Stimulated activated CD8-positive, alpha-beta memory T cell treated with anti-CD3 and anti-CD28 coated beads, Interleukin-15, amount 100 ng/mL, for 48 hours (primary cell): ENCODE data around the gene TINAG.
"Not testable (repeated sequence)": the region's sequence is repeated elsewhere in the genome, so short reads cannot be mapped to it uniquely, and the experiment has no call there.

Experiments used
- DNase-seq, 2 donors: peaks; one replicate each; pipeline ENCODE4 v3.0.0-alpha.2; 2020; ENCODE audit warnings: low read depth in 2 of 2

TINAG gene

DNA sequence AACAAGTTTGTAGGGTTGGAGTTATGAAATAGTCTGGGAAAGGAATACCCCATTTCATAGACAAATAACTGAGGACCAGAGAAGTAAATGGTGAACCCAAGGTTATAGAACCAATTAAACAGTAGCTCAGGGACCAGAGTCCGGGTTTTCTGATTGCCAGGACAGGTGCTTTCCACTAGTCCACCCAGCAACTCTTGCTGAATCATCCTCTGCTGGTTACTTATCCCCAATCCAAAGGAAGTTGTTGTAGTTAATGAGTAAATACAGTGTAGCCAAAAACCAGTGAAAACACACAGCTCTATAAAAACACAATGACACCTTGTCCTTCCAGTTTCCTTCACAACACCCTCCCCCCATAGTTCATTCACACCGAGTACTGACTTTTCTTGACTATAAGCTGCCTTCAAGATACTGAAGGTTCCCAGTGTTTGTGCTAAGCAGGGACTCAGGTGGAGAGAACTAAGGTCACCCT, 766 bp upstream of the TINAG start:
- DNase-seq = no peak

DNA sequence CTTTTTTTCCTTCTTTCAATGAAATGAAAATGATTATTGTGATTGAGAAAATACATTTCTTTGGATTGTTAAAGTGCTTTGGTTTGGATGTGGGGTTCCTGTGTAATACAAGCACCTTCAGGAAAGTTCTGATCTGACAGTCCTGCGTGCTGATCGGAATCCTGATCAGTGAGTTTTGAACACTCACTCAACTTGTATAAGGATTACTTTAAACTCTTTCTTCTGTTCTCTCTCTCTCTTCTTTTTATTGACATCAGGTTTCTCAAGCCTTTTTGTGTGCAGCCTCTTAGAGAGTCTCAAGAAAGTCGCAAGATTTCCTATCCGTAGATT, 710 bp downstream of the TINAG start:
- no peak for DNase-seq

DNA sequence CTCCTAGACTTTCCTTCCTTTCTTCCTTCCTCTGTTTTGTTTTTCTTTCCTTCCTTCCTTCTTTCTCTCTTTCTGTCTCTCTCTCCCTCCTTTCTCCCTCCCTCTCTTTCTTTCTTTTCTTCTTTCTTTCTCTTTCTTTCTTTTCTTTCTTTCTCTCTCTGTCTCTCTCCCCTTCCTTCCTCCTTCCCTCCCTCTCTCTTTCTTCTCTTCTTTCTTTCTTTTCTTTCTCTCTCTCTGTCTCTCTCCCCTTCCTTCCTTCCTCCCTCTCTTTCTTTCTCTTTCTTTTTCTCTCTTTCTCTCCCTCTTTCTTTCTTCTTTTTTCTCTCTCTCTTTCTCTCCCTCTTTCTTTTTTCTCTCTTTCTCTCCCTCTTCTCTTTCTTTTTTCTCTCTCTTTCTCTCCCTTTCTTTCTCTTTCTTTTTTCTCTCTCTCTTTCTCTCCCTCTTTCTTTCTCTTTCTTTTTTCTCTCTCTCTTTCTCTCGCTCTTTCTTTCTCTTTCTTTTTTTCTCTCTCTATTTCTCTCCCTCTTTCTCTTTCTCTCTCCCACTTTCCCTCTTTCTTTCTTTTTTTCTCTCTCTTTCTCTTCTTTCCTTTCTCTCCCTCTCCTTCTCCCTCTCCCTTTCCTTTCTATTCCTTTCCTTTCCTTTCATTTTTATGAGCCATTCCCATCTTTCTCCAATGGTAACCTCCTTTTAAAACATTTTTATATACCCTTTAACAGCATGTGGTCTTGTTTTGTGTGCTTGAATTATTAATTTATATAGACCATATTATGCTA, 2.3 kb downstream of the TINAG start:
- DNase-seq = no peak

- no peak for DNase-seq
Observed at GRCh38 chr6:54315656-54316055, 7.4 kb downstream of the TINAG start.

- DNase-seq = no peak
Observed at GRCh38 chr6:54320871-54321270, 12.6 kb downstream of the TINAG start.

GRCh38 chr6:54327631-54328030, 19.4 kb downstream of the TINAG start:
- no peak for DNase-seq

GRCh38 chr6:54331571-54331970, 23.3 kb downstream of the TINAG start:
- DNase-seq = not testable (repeated sequence)

DNA sequence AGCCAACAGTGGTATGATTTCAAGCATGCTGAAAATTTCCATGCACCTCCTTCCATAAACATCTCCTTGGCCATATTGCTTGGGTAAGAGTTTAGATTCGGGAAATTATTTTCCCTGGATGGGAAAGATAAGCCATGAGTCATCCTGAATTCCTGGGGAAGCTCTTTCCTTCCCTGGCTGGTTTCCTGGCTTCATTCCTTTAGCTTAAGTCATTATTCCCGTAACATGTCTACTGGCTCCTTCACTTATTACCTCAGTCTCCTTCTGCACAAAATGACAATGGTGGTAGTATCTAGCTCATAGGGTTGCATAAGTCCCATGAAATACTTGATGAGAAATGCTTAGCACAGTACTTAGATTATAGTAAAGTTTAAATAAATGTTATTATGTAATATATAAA, 27.6 kb downstream of the TINAG start:
- no peak for DNase-seq

GRCh38 chr6:54353975-54354374, 45.7 kb downstream of the TINAG start:
- DNase-seq = no peak

GRCh38 chr6:54354608-54355007, 46.4 kb downstream of the TINAG start:
- DNase-seq = no peak

GRCh38 chr6:54357141-54357540, 48.9 kb downstream of the TINAG start:
- DNase-seq = no peak

DNA sequence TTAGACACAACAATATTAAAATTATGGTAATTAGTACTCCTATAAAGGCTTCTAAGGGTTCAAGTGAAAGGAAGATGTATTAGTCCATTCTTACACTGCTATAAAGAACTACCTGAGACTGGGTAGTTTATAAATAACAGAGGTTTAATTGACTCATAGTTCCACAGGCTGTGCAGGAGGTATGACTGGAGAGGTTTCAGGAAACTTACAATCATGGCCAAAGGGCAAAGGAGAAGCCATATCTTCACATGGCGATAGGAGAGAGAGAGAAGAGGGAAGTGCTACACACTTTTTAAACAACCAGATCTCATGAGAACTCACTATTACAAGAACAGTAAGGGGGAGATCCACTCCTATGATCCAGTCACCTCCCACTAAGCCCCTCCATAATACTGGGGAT, 52.9 kb downstream of the TINAG start:
- no peak for DNase-seq

- DNase-seq = no peak
Observed at GRCh38 chr6:54361734-54362133, 53.5 kb downstream of the TINAG start.

- DNase-seq = no peak
Observed at GRCh38 chr6:54366667-54367327, 58.6 kb downstream of the TINAG start.

GRCh38 chr6:54377776-54378175, 69.5 kb downstream of the TINAG start:
- DNase-seq = no peak

GRCh38 chr6:54386295-54386694, 78.1 kb downstream of the TINAG start:
- no peak for DNase-seq

GRCh38 chr6:54390362-54390761, 82.1 kb downstream of the TINAG start:
- no peak for DNase-seq

DNA sequence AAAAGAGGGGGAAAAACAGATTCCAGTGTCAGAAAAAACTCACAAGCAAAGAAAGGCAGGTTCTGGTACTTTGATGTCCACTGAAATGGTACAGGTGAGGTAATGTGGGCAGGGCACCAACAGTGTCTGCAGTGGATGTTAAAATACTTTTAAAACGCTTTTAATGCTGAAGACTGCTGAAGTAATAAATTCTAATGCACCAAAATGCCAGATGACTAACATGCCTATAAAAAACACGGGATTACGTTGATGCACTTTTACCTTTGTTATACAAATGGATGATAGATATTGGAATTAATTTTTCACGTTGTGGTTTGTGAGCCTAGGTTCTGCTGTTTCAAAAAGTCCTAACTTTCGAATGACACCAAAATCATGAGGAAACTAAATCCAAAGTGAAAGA, 83.3 kb downstream of the TINAG start:
- no peak for DNase-seq

DNA sequence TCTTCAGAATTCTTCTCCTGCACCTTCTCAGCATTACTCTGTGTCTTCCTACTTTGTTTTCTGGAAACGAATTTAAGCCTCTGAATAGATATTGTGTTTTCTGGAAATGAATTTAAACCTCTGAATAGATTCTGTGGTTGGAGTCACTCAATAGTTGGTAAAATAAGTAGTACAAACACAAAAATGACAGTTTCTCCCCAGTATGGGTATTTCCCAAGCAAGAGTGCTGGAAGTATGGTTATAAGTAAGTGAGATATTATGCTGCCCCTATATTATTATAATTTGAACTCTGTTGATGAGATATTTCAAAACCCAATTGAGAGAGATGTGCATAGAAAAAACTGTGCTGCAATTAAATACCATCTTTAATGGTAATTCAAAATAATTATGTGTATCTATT, 94.9 kb downstream of the TINAG start:
- no peak for DNase-seq

GRCh38 chr6:54404791-54405190, 96.5 kb downstream of the TINAG start:
- DNase-seq = no peak

DNA sequence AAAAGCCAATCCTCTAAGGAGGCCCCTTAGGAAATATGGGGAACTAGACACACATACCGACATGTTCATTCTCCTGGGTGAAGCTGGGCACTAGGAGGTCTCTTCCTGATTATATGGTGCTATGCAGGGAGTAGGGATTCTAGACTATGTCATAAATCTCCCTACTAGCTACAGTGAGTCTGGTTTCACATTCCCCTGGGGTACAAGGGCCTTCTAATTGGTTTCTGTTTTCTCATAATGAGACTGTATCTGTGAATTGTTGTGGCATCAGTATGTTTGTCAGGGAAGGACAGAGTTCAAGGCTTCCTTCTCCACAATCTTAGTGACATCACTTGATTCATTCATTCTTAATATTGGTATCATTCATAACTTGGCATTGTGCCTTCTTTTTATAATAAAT, 103.5 kb downstream of the TINAG start:
- DNase-seq = no peak

- DNase-seq = no peak
Observed at GRCh38 chr6:54415517-54415916, 107.3 kb downstream of the TINAG start.

DNA sequence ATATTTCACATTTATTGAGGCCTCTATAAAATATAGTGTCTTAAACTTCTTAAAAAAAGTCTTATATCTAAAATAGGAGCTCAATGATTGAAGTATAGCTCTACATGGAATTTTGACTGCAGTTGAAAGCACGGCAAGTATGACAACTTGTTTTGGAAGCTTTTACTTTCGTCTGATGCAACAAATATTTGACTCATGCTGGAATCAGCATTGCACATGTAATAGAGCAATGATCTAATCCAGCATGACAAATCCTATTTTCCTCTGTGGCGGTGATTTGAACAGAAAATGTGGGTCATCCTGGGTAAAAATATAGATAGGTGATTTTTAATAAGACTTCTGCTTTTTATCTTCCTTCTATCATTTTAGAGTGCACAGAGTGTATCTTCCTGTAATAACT, 111.6 kb downstream of the TINAG start:
- no peak for DNase-seq

- DNase-seq = no peak
Observed at GRCh38 chr6:54426995-54427394, 118.8 kb downstream of the TINAG start.
